ENCODE measurements around the gene RALGPS1. TPM values are rescaled to one million over a fixed set of nuclear protein-coding genes. Genes with fewer than 3 reads are reported as not detected.

RALGPS1 gene
- total RNA-seq, 2 experiments from 2014 or later: 2.1 to 2.4 TPM

DNA sequence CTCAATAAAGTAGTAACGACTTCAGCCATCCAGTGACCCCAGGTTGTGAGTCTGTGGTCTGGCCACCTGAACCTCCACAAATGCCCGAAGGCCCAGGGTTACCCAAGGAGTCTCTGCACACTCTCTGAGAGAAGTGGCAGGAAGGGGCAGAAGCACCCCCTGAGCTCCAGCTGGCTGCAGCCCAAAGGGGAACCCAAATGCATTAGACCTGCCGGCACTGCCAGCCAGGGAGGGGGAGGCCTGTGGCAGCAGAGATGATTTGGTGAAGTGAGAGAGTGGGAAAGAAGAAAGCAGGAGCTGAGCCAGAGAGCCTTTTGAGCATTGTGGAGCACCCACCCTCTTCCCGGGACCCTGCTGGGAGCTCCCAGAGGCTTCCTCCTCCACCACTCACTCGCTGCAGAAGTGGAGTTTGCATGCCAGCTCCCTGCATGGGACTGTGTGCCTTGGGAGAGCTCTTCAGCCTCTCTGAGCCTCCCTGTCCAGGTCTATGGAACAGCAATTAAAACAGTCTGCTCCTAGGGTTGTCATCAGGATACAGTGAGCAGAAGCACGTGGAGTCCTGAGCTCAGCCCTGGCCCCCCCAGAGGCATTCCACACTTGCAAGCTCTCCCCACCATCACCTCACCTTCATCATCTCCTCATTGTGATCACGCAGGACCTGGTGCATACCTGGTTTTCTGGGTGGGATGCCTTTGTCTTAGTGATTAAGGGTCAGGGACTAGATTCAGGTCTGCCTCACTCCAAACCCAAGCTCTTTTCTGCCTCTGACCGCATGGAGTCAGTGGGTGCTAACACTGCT lies 221.7 kb downstream of the RALGPS1 start:
- Mint-ChIP-seq H3K36me3 (ENCODE audit: low read depth) (no peaks in the 10 kb centered on the region), H3K27me3 (ENCODE audit: low read depth) (no peaks in the 10 kb centered on the region), H3K4me3 (no peak overlapping the region), H3K4me1 (ENCODE audit: low read depth) (no peaks in the 10 kb centered on the region), H3K9me3 (no peaks in the 10 kb centered on the region), H3K27ac (no peak overlapping the region)
- CTCF ChIA-PET: interaction anchor here (0.6 kb wide), 1 partner anchor 217 kb away, joined by 4 read pairs; no protein-coding TSS in a partner anchor
- DNase-seq: no peak
- intact Hi-C loops (cut with micrococcal nuclease): no loop called here

GRCh38 chr9:127136880-127137639 lies 222.5 kb downstream of the RALGPS1 start:
- Mint-ChIP-seq H3K9me3 (no peaks in the 10 kb centered on the region), H3K27ac (no peak overlapping the region), H3K4me3 (no peak overlapping the region), H3K36me3 (ENCODE audit: low read depth) (no peaks in the 10 kb centered on the region), H3K27me3 (ENCODE audit: low read depth) (no peaks in the 10 kb centered on the region), H3K4me1 (ENCODE audit: low read depth) (no peaks in the 10 kb centered on the region)
- CTCF ChIA-PET: interaction anchor here (0.6 kb wide), 1 partner anchor 218 kb away, joined by 4 read pairs; no protein-coding TSS in a partner anchor
- DNase-seq: no peak
- intact Hi-C loops (cut with micrococcal nuclease): no loop called here

DNA sequence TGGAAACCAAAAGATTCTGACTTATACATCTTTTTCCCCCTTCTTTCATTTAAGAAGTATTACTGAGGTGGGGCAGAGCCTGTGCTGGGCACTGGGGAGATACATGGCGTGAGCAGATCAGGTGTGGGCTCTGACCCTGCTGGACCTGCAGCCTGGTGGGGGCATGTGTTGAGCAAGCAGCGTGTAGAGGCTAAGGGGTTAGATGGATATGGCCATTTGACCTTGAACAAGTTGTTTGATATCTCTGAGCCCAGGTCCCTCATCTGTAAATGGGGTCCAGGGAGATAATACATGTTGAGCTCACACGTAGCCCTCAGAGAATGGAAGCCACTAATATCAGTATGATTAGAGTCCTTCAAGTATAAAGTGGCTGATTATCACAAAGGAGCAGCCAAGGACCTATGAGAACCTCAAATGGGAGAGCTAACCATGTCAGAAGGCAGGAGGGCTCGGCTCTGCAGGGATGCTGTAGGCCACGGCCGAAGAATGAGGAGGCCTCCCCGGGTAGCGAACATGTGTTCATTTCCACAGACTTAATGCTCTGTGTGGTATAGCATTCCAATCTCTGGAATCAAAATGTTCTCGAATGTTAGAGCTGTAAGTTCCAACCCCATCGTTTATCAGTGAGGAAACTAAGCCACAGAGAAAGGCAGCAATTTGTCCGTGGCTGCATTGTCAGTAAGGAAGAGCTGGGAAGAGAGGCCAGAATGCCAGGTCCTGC lies 223.2 kb downstream of the RALGPS1 start:
- Mint-ChIP-seq H3K27me3 (ENCODE audit: low read depth) (no peaks in the 10 kb centered on the region), H3K9me3 (no peaks in the 10 kb centered on the region), H3K4me1 (ENCODE audit: low read depth) (no peaks in the 10 kb centered on the region), H3K36me3 (ENCODE audit: low read depth) (no peaks in the 10 kb centered on the region), H3K4me3 (no peak overlapping the region), H3K27ac (no peak overlapping the region)
- no peak for DNase-seq
- intact Hi-C loops (cut with micrococcal nuclease): no loop called here
- CTCF ChIA-PET: no interaction called here

GRCh38 chr9:127138444-127138843 lies 223.9 kb downstream of the RALGPS1 start:
- no peak overlapping the region for H3K27ac Mint-ChIP-seq
- CTCF ChIA-PET: no interaction called here
- no peak for DNase-seq
- no peak overlapping the region for H3K4me3 Mint-ChIP-seq
- no peaks in the 10 kb centered on the region for H3K36me3 Mint-ChIP-seq (ENCODE audit: low read depth)
- H3K27me3 Mint-ChIP-seq (ENCODE audit: low read depth): no peaks in the 10 kb centered on the region
- intact Hi-C loops (cut with micrococcal nuclease): no loop called here
- no peaks in the 10 kb centered on the region for H3K9me3 Mint-ChIP-seq
- H3K4me1 Mint-ChIP-seq (ENCODE audit: low read depth): no peaks in the 10 kb centered on the region

GRCh38 chr9:127139071-127139731 lies 224.6 kb downstream of the RALGPS1 start:
- CTCF ChIA-PET: no interaction called here
- no peaks in the 10 kb centered on the region for H3K27me3 Mint-ChIP-seq (ENCODE audit: low read depth)

DNA sequence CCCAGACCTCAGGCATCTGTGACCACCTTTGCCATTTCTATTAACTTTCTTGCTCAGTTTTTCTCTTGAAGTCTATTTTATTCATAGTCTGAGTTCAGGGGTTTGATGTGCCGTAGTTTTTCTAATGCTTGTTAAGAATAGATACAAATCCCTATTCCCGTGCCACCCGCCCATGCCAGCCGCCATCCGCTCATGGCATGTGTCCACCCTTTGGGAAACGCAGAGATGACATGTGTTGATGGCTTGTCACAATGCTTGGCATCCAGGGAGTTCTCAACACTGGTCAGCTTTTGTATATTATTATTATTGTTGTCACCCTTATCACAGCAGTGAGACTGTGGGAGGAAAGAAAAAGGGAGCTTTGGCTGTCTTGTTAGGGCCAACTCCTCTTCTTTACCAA lies 225.2 kb downstream of the RALGPS1 start:
- intact Hi-C loops (cut with micrococcal nuclease): no loop called here
- no peaks in the 10 kb centered on the region for H3K36me3 Mint-ChIP-seq (ENCODE audit: low read depth)
- H3K27ac Mint-ChIP-seq: no peak overlapping the region
- DNase-seq: no peak
- H3K4me1 Mint-ChIP-seq (ENCODE audit: low read depth): no peaks in the 10 kb centered on the region
- no peak overlapping the region for H3K4me3 Mint-ChIP-seq
- H3K9me3 Mint-ChIP-seq: no peaks in the 10 kb centered on the region
- no peaks in the 10 kb centered on the region for H3K27me3 Mint-ChIP-seq (ENCODE audit: low read depth)
- CTCF ChIA-PET: no interaction called here

More at GRCh38 chr9:127139071-127139731, 224.6 kb downstream of the RALGPS1 start:
- Mint-ChIP-seq H3K27ac (no peak overlapping the region), H3K4me1 (ENCODE audit: low read depth) (no peaks in the 10 kb centered on the region), H3K9me3 (no peaks in the 10 kb centered on the region), H3K4me3 (no peak overlapping the region), H3K36me3 (ENCODE audit: low read depth) (no peaks in the 10 kb centered on the region)
- intact Hi-C loops (cut with micrococcal nuclease): no loop called here
- no peak for DNase-seq

- Mint-ChIP-seq H3K27me3 (ENCODE audit: low read depth) (no peaks in the 10 kb centered on the region), H3K9me3 (no peaks in the 10 kb centered on the region), H3K36me3 (ENCODE audit: low read depth) (no peaks in the 10 kb centered on the region), H3K4me3 (no peak overlapping the region), H3K4me1 (ENCODE audit: low read depth) (no peaks in the 10 kb centered on the region), H3K27ac (no peak overlapping the region)
- CTCF ChIA-PET: no interaction called here
- DNase-seq: no peak
- intact Hi-C loops (cut with micrococcal nuclease): no loop called here
These were observed 225.6 kb downstream of the RALGPS1 start for GRCh38 chr9:127140181-127140580.

- CTCF ChIA-PET: no interaction called here
- Mint-ChIP-seq H3K4me1 (ENCODE audit: low read depth) (no peaks in the 10 kb centered on the region), H3K4me3 (no peak overlapping the region), H3K36me3 (ENCODE audit: low read depth) (no peaks in the 10 kb centered on the region), H3K27ac (no peak overlapping the region), H3K27me3 (ENCODE audit: low read depth) (no peaks in the 10 kb centered on the region), H3K9me3 (no peaks in the 10 kb centered on the region)
- intact Hi-C loops (cut with micrococcal nuclease): no loop called here
- DNase-seq: no peak
These were observed 226.5 kb downstream of the RALGPS1 start for GRCh38 chr9:127140842-127141675.

- Mint-ChIP-seq H3K9me3 (no peaks in the 10 kb centered on the region), H3K36me3 (ENCODE audit: low read depth) (no peaks in the 10 kb centered on the region), H3K27me3 (ENCODE audit: low read depth) (no peaks in the 10 kb centered on the region), H3K27ac (no peak overlapping the region), H3K4me1 (ENCODE audit: low read depth) (no peaks in the 10 kb centered on the region), H3K4me3 (no peak overlapping the region)
- CTCF ChIA-PET: no interaction called here
- intact Hi-C loops (cut with micrococcal nuclease): no loop called here
- DNase-seq: no peak
These were observed 227.7 kb downstream of the RALGPS1 start for GRCh38 chr9:127142291-127142690.

GRCh38 chr9:127142931-127143464 lies 228.4 kb downstream of the RALGPS1 start:
- Mint-ChIP-seq H3K27me3 (ENCODE audit: low read depth) (no peaks in the 10 kb centered on the region), H3K27ac (no peak overlapping the region), H3K4me1 (ENCODE audit: low read depth) (no peaks in the 10 kb centered on the region), H3K36me3 (ENCODE audit: low read depth) (no peaks in the 10 kb centered on the region), H3K9me3 (no peaks in the 10 kb centered on the region), H3K4me3 (no peak overlapping the region)
- no peak for DNase-seq
- intact Hi-C loops (cut with micrococcal nuclease): no loop called here
- CTCF ChIA-PET: no interaction called here

GRCh38 chr9:127143920-127144465 lies 229.4 kb downstream of the RALGPS1 start:
- Mint-ChIP-seq H3K36me3 (ENCODE audit: low read depth) (no peaks in the 10 kb centered on the region), H3K4me3 (no peak overlapping the region), H3K9me3 (no peaks in the 10 kb centered on the region), H3K27me3 (ENCODE audit: low read depth) (no peaks in the 10 kb centered on the region), H3K4me1 (ENCODE audit: low read depth) (no peaks in the 10 kb centered on the region), H3K27ac (no peak overlapping the region)
- intact Hi-C loops (cut with micrococcal nuclease): no loop called here
- CTCF ChIA-PET: no interaction called here
- DNase-seq: no peak

Measured in activated naive CD4-positive, alpha-beta T cell treated with anti-CD3 and anti-CD28 coated beads for 36 hours (primary cell).